H9 (cell line): ENCODE data around the gene PTPRN2. TPM values are rescaled to one million over a fixed set of nuclear protein-coding genes. Genes with fewer than 3 reads are reported as not detected.

Experiments
- DNase-seq: peaks from one replicate; pipeline ENCODE4 v3.0.0-alpha.2; 2017
- H2AFZ ChIP-seq: one replicate; pipeline ENCODE4 v1.6.1; 2013; ENCODE audit warnings: mild to moderate bottlenecking, low read length, control low read depth, moderate library complexity
- H2AK5ac ChIP-seq: 2 replicates; pipeline ENCODE4 v1.6.1; 2013; ENCODE audit warnings: low read length, control low read depth, mixed read lengths; ENCODE audit not compliant: insufficient read length
- H2BK120ac ChIP-seq: one replicate; pipeline ENCODE4 v1.6.1; 2013; ENCODE audit warnings: low read depth, mild to moderate bottlenecking, low read length, control low read depth, inconsistent platforms; ENCODE audit not compliant: poor library complexity, severe bottlenecking
- H2BK12ac ChIP-seq: 2 replicates; pipeline ENCODE4 v1.6.1; 2013; ENCODE audit warnings: low read length, control low read depth, mixed read lengths, low read depth; ENCODE audit not compliant: insufficient read length
- H2BK15ac ChIP-seq: 2 replicates; pipeline ENCODE4 v1.6.1; 2013; ENCODE audit warnings: low read depth, low read length, control low read depth
- H2BK20ac ChIP-seq: one replicate; pipeline ENCODE4 v1.6.1; 2013; ENCODE audit warnings: low read depth, mild to moderate bottlenecking, low read length, control low read depth, inconsistent platforms; ENCODE audit not compliant: poor library complexity, severe bottlenecking
- H2BK5ac ChIP-seq: 2 replicates; pipeline ENCODE4 v1.6.1; 2013; ENCODE audit warnings: low read length, control low read depth, mixed read lengths; ENCODE audit not compliant: insufficient read length
- H3K14ac ChIP-seq: 2 replicates; pipeline ENCODE4 v1.6.1; 2013; ENCODE audit warnings: low read length, control low read depth; ENCODE audit not compliant: insufficient read depth
- H3K18ac ChIP-seq: 2 replicates; pipeline ENCODE4 v1.6.1; 2013; ENCODE audit warnings: low read depth, mild to moderate bottlenecking, mixed read lengths, low read length, control low read depth; ENCODE audit not compliant: insufficient read length
- H3K23ac ChIP-seq: 2 replicates; pipeline ENCODE4 v1.6.1; 2013; ENCODE audit warnings: low read length, control low read depth, mixed read lengths, low read depth; ENCODE audit not compliant: insufficient read length
- H3K23me2 ChIP-seq: 2 replicates; pipeline ENCODE4 v1.6.1; 2013; ENCODE audit warnings: low read depth, mild to moderate bottlenecking, mixed read lengths, low read length, control low read depth; ENCODE audit not compliant: insufficient read length, poor library complexity, severe bottlenecking
- H3K27ac ChIP-seq: 2 replicates; pipeline ENCODE4 v1.5.1; 2013; ENCODE audit warnings: low read length, control low read depth, mixed read lengths, low read depth; ENCODE audit not compliant: insufficient read length
- H3K27me3 ChIP-seq: 2 replicates; pipeline ENCODE4 v1.6.1; 2013; ENCODE audit warnings: low read length, control low read depth, inconsistent platforms; ENCODE audit not compliant: insufficient read depth
- H3K4ac ChIP-seq: 2 replicates; pipeline ENCODE4 v1.6.1; 2013; ENCODE audit warnings: low read depth, mild to moderate bottlenecking, control low read depth, inconsistent platforms, low read length, moderate library complexity
- H3K4me1 ChIP-seq: 2 replicates; pipeline ENCODE4 v1.6.1; 2013; ENCODE audit warnings: low read length, control low read depth, inconsistent platforms; ENCODE audit not compliant: insufficient read depth
- H3K4me2 ChIP-seq: 2 replicates; pipeline ENCODE4 v1.6.1; 2013; ENCODE audit warnings: low read length, control low read depth, mixed read lengths; ENCODE audit not compliant: insufficient read length, insufficient read depth
- H3K56ac ChIP-seq: 2 replicates; pipeline ENCODE4 v1.6.1; 2013; ENCODE audit warnings: low read depth, mild to moderate bottlenecking, mixed read lengths, low read length, control low read depth; ENCODE audit not compliant: insufficient read length
- H3K79me1 ChIP-seq: 2 replicates; pipeline ENCODE4 v1.6.1; 2013; ENCODE audit warnings: low read depth, mild to moderate bottlenecking, moderate library complexity, low read length, control low read depth, inconsistent platforms; ENCODE audit not compliant: insufficient read depth, poor library complexity, severe bottlenecking
- H3K79me2 ChIP-seq: 2 replicates; pipeline ENCODE4 v1.6.1; 2013; ENCODE audit warnings: low read length, control low read depth, inconsistent platforms; ENCODE audit not compliant: insufficient read depth
- H3K9ac ChIP-seq: 2 replicates; pipeline ENCODE4 v1.6.1; 2013; ENCODE audit warnings: low read length, control low read depth, mixed read lengths; ENCODE audit not compliant: insufficient read length; ENCODE audit errors: extremely low read depth
- H3K9me3 ChIP-seq: one replicate; pipeline ENCODE4 v1.6.1; 2013; ENCODE audit warnings: low read depth, low read length, inconsistent platforms; ENCODE audit not compliant: control insufficient read depth
- H3T11ph ChIP-seq: one replicate; pipeline ENCODE4 v1.6.1; 2013; ENCODE audit warnings: mild to moderate bottlenecking, low read length, control low read depth, inconsistent platforms
- H4K20me1 ChIP-seq: one replicate; pipeline ENCODE4 v1.6.1; 2013; ENCODE audit not compliant: control insufficient read depth, insufficient read length, insufficient read depth
- H4K5ac ChIP-seq: 2 replicates; pipeline ENCODE4 v1.6.1; 2013; ENCODE audit warnings: low read depth, mild to moderate bottlenecking, mixed read lengths, low read length, control low read depth; ENCODE audit not compliant: insufficient read length
- H4K8ac ChIP-seq: replicated peaks from 2 replicates; pipeline ENCODE4 v1.6.1; 2013; ENCODE audit warnings: low read length, control low read depth, mixed read lengths, low read depth; ENCODE audit not compliant: insufficient read length
- H4K91ac ChIP-seq: 2 replicates; pipeline ENCODE4 v1.6.1; 2013; ENCODE audit warnings: low read depth, mild to moderate bottlenecking, moderate library complexity, mixed read lengths, low read length, control low read depth; ENCODE audit not compliant: insufficient read length
- H3K27ac Mint-ChIP-seq, 3 experiments: 2 replicates in 2 of 3; 3 replicates in 1 of 3; pipeline ENCODE4 v1.8.0; 2020 to 2021; ENCODE audit warnings: mixed read lengths in 3 of 3, mild to moderate bottlenecking in 1 of 3, moderate library complexity in 1 of 3
- H3K27me3 Mint-ChIP-seq: 2 replicates; pipeline ENCODE4 v1.8.0; 2021; ENCODE audit warnings: low read depth, mild to moderate bottlenecking, moderate library complexity, mixed read lengths
- H3K36me3 Mint-ChIP-seq, 3 experiments: 2 replicates in 2 of 3; 3 replicates in 1 of 3; pipeline ENCODE4 v1.8.0; 2020 to 2021; ENCODE audit warnings: low read depth in 3 of 3, mixed read lengths in 3 of 3; ENCODE audit not compliant: insufficient read depth in 1 of 3
- H3K4me1 Mint-ChIP-seq, 2 experiments: 2 replicates each; pipeline ENCODE4 v1.8.0; 2020; ENCODE audit warnings: mixed read lengths in 2 of 2
- H3K4me3 Mint-ChIP-seq, 2 experiments: 2 replicates in 1 of 2; 3 replicates in 1 of 2; pipeline ENCODE4 v1.8.0; 2020 to 2021; ENCODE audit warnings: mild to moderate bottlenecking in 2 of 2, mixed read lengths in 2 of 2, moderate library complexity in 1 of 2
- H3K9me3 Mint-ChIP-seq, 2 experiments: 2 replicates in 1 of 2; 3 replicates in 1 of 2; pipeline ENCODE4 v1.8.0; 2020; ENCODE audit warnings: mild to moderate bottlenecking in 2 of 2, mixed read lengths in 2 of 2, moderate library complexity in 1 of 2
- CTCF ChIP-seq: fragments of 200-600 bp; sonication (generic); conservative IDR thresholded peaks from 3 replicates; pipeline ENCODE4 v1.8.0; 2021; ENCODE audit warnings: antibody characterized with exemption, mild to moderate bottlenecking
- WGBS: extraction: QIAGEN DNeasy Blood & Tissue Kit; methylation state at CpG from one replicate; pipeline ENCODE4 v1.1.7; 2013; ENCODE audit warnings: missing lambda C conversion rate, low lambda C conversion rate, mixed read lengths; ENCODE audit not compliant: insufficient read length; ENCODE audit errors: extremely low coverage; 5-methylcytosine and 5-hydroxymethylcytosine counted together
- total RNA-seq: library from RNA; stranded (reverse); gene quantifications from 2 replicates; pipeline ENCODE4 v1.2.1, GENCODE V29; 2021

PTPRN2 gene
- total RNA-seq, 1 experiment from 2014 or later = 5.2 TPM

GRCh38 chr7:157884461-157885062 lies 703.1 kb downstream of the PTPRN2 start:
- Histone ChIP-seq H3K4me1 (no peaks in the 10 kb centered on the region), H4K20me1 (no peaks in the 10 kb centered on the region), H3K9ac (no peak overlapping the region), H2BK5ac (no peak overlapping the region), H2BK20ac (no peak overlapping the region), H3K18ac (no peak overlapping the region), H4K91ac (no peak overlapping the region), H3T11ph (no peak overlapping the region), H4K8ac (no peak overlapping the region), H3K27me3 (no peaks in the 10 kb centered on the region), H3K27ac (no peak overlapping the region), H3K9me3 (peaks cover 16% of the 10 kb centered on the region), H2BK12ac (no peak overlapping the region), H2AFZ (no peak overlapping the region), H3K4me2 (no peak overlapping the region), H3K23me2 (no peaks in the 10 kb centered on the region), H4K5ac (no peak overlapping the region), H3K4ac (no peak overlapping the region), H3K14ac (no peak overlapping the region), H2BK15ac (no peak overlapping the region), H3K79me1 (no peaks in the 10 kb centered on the region), H3K23ac (no peak overlapping the region), H2BK120ac (no peak overlapping the region), H3K79me2 (no peaks in the 10 kb centered on the region), H2AK5ac (no peak overlapping the region), H3K56ac (no peak overlapping the region)
- no peak overlapping the region for H3K27ac Mint-ChIP-seq
- TF ChIP-seq CTCF = no peak
- peaks cover 12 to 20% of the 10 kb centered on the region in 2 experiments for H3K9me3 Mint-ChIP-seq
- H3K36me3 Mint-ChIP-seq = peaks cover 3 to 14% (median 12%) of the 10 kb centered on the region in 3 experiments
- peaks cover 0 to 6% of the 10 kb centered on the region in 2 experiments; a peak in 3 of 4 replicates for H3K4me1 Mint-ChIP-seq
- WGBS = no CpG with 5 or more reads among the region's 9 CpGs
- H3K27me3 Mint-ChIP-seq = peaks cover 3% of the 10 kb centered on the region
- DNase-seq = no peak
- H3K4me3 Mint-ChIP-seq = no peak overlapping the region
